GM18511 (cell line): ENCODE measurements around the gene MPRIP.

Experiments used
- ATAC-seq: cut with Tn5 transposase; IDR thresholded peaks from one replicate; pipeline ENCODE4 v1.9.1; 2021; ENCODE audit warnings: mild to moderate bottlenecking, moderate library complexity; ENCODE audit not compliant: unreplicated experiment

MPRIP gene

GRCh38 chr17:17227608-17228520 lies 185.6 kb downstream of the MPRIP start:
- no peak for ATAC-seq

- ATAC-seq, result no peak
Measured at GRCh38 chr17:17228521-17229279, 186.4 kb downstream of the MPRIP start.

GRCh38 chr17:17229416-17230384 lies 187.4 kb downstream of the MPRIP start:
- no peak for ATAC-seq

- no peak for ATAC-seq
Measured at GRCh38 chr17:17231621-17232302, 189.5 kb downstream of the MPRIP start.

GRCh38 chr17:17232303-17232621 lies 190.0 kb downstream of the MPRIP start:
- ATAC-seq, result no peak

- ATAC-seq, result no peak
Measured at GRCh38 chr17:17235212-17236174, 193.2 kb downstream of the MPRIP start.

- peak; percentile 31 for ATAC-seq
Measured at GRCh38 chr17:17236295-17237025, 194.2 kb downstream of the MPRIP start.

- ATAC-seq, result peak; percentile 90
Measured at GRCh38 chr17:17237026-17237799, 195.0 kb downstream of the MPRIP start, which contains the start of gene FLCN. TSS of gene FLCN (minus strand) at chr17:17237168. CDS start at chr17:17228137, 9,031 bp downstream.

- no peak for ATAC-seq
Measured at GRCh38 chr17:17239832-17240231, 197.6 kb downstream of the MPRIP start.

- no peak for ATAC-seq
Measured at GRCh38 chr17:17241656-17242055, 199.4 kb downstream of the MPRIP start.

GRCh38 chr17:17242246-17242645 lies 200.0 kb downstream of the MPRIP start:
- ATAC-seq, result no peak
